ENCODE data around the gene KRTAP5-5. TPM values are rescaled to one million over a fixed set of nuclear protein-coding genes. Genes with fewer than 3 reads are reported as not detected.

KRTAP5-5 gene
- polyA plus RNA-seq, 4 donors: 0.13 TPM; not detected in 3

- no peak for DNase-seq (ENCODE audit: low read depth in 4 of 4, low spot score in 2 of 4)
Observed at GRCh38 chr11:1673446-1674172, 44.0 kb downstream of the KRTAP5-5 start.

GRCh38 chr11:1674173-1675131, 44.9 kb downstream of the KRTAP5-5 start:
- DNase-seq (ENCODE audit: low read depth in 4 of 4, low spot score in 2 of 4): no peak

- DNase-seq (ENCODE audit: low read depth in 4 of 4, low spot score in 2 of 4): no peak
Observed at GRCh38 chr11:1675536-1676228, 46.1 kb downstream of the KRTAP5-5 start.

GRCh38 chr11:1676229-1676740, 46.7 kb downstream of the KRTAP5-5 start:
- DNase-seq (ENCODE audit: low read depth in 4 of 4, low spot score in 2 of 4): no peak

GRCh38 chr11:1679881-1680280, 50.3 kb downstream of the KRTAP5-5 start:
- DNase-seq (ENCODE audit: low read depth in 4 of 4, low spot score in 2 of 4): no peak

Other genes with a start within 250 kb of the KRTAP5-5 start
- gene BRSK2, start 239.8 kb upstream of the KRTAP5-5 start, polyA plus RNA-seq (ENCODE audit: insufficient read length in 4 of 4): 1 to 10 TPM in 1 of 4 donors, under 1 TPM in 3; 0.41 to 1.5 (median 0.71) TPM
- 10 to 100 TPM; 30.3 to 34.8 (median 33.6) TPM for gene MOB2, start 143.0 kb upstream of the KRTAP5-5 start, polyA plus RNA-seq (ENCODE audit: insufficient read length in 4 of 4)
- gene DUSP8, start 57.5 kb upstream of the KRTAP5-5 start, polyA plus RNA-seq (ENCODE audit: insufficient read length in 4 of 4): 1 to 10 TPM; 2.6 to 5.0 (median 3.6) TPM
- under 1 TPM in 2 of 4 donors, not detected in 2; 0.56 to 0.96 TPM for gene KRTAP5-1, start 44.5 kb upstream of the KRTAP5-5 start, polyA plus RNA-seq (ENCODE audit: insufficient read length in 4 of 4)
- under 1 TPM in 1 of 4 donors, not detected in 3; 0.13 TPM for gene KRTAP5-2, start 31.5 kb upstream of the KRTAP5-5 start, polyA plus RNA-seq (ENCODE audit: insufficient read length in 4 of 4)
- not detected for gene KRTAP5-3, start 21.3 kb upstream of the KRTAP5-5 start, polyA plus RNA-seq (ENCODE audit: insufficient read length in 4 of 4)
- not detected for gene KRTAP5-4, start 7.6 kb upstream of the KRTAP5-5 start, polyA plus RNA-seq (ENCODE audit: insufficient read length in 4 of 4)
- gene KRTAP5-6, start 67.4 kb downstream of the KRTAP5-5 start, polyA plus RNA-seq (ENCODE audit: insufficient read length in 4 of 4): under 1 TPM in 1 of 4 donors, not detected in 3; 0.31 TPM
- gene IFITM10, start 120.8 kb downstream of the KRTAP5-5 start, polyA plus RNA-seq (ENCODE audit: insufficient read length in 4 of 4): under 1 TPM; 0.11 to 0.46 (median 0.32) TPM
- 100 to 1,000 TPM; 218 to 295 (median 242) TPM for gene CTSD, start 134.2 kb downstream of the KRTAP5-5 start, polyA plus RNA-seq (ENCODE audit: insufficient read length in 4 of 4)
- gene SYT8, start 205.2 kb downstream of the KRTAP5-5 start, polyA plus RNA-seq (ENCODE audit: insufficient read length in 4 of 4): 1 to 10 TPM in 1 of 4 donors, under 1 TPM in 3; 0.14 to 1.0 (median 0.23) TPM
- gene TNNI2, start 209.2 kb downstream of the KRTAP5-5 start, polyA plus RNA-seq (ENCODE audit: insufficient read length in 4 of 4): 1 to 10 TPM in 2 of 4 donors, under 1 TPM in 2; 0.20 to 1.3 (median 0.77) TPM
- 1 to 10 TPM; 4.6 to 7.8 (median 6.3) TPM for gene LSP1, start 223.3 kb downstream of the KRTAP5-5 start, polyA plus RNA-seq (ENCODE audit: insufficient read length in 4 of 4)

Measured in left renal cortex interstitium (tissue), 4 donors.